GM23338 (cell line): Measurements from ENCODE around the gene IQGAP2.

ENCODE experiments used
- EZH2 ChIP-seq: fragments of 200-600 bp; sonication (generic); IDR thresholded peaks from one replicate; pipeline ENCODE4 v1.8.0; 2017; ENCODE audit warnings: antibody characterized with exemption, mild to moderate bottlenecking, low read depth; ENCODE audit not compliant: unreplicated experiment
- POLR2AphosphoS5 ChIP-seq: IDR thresholded peaks from 2 replicates; pipeline ENCODE4 v1.6.1; 2016; ENCODE audit warnings: antibody characterized with exemption, low read depth
- TF ChIP-seq, protein P1 (sequence below), 2 experiments: fragments of 200-600 bp in 1 of 2; sonication (generic) in 1 of 2; conservative IDR thresholded peaks; 2 replicates each; pipeline versions ENCODE4 v1.5.1 to v1.6.1; 2016 to 2017; ENCODE audit warnings: antibody characterized with exemption in 2 of 2, low read depth in 2 of 2, mild to moderate bottlenecking in 2 of 2, moderate library complexity in 1 of 2
- TF ChIP-seq, protein P2 (sequence below): IDR thresholded peaks from one replicate; pipeline ENCODE4 v1.6.1; 2018; ENCODE audit warnings: antibody characterized with exemption; ENCODE audit not compliant: unreplicated experiment

DNA sequence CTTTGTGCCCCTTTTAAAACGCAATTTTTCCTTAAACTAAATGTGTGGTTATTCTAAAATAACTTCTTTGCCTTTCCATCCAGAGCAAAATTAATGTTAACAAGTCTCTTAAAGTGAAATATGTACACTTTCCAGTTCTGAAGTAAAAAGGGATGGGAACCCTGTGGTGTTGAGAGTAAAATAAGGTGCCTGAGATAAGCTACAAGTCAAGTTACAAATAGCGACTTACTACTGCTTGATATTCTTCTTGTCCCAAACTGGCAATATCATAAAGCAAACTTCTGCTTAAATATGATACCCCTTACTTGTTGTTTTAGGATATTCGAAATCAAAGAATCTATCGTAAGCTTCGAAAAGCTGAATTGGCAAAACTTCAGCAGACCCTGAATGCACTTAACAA lies 294.6 kb downstream of the IQGAP2 start:
- TF ChIP-seq, protein P1, sequence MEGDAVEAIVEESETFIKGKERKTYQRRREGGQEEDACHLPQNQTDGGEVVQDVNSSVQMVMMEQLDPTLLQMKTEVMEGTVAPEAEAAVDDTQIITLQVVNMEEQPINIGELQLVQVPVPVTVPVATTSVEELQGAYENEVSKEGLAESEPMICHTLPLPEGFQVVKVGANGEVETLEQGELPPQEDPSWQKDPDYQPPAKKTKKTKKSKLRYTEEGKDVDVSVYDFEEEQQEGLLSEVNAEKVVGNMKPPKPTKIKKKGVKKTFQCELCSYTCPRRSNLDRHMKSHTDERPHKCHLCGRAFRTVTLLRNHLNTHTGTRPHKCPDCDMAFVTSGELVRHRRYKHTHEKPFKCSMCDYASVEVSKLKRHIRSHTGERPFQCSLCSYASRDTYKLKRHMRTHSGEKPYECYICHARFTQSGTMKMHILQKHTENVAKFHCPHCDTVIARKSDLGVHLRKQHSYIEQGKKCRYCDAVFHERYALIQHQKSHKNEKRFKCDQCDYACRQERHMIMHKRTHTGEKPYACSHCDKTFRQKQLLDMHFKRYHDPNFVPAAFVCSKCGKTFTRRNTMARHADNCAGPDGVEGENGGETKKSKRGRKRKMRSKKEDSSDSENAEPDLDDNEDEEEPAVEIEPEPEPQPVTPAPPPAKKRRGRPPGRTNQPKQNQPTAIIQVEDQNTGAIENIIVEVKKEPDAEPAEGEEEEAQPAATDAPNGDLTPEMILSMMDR (conservative IDR thresholded peaks at IDR 0.05; ENCODE audit: low read depth in 2 of 2): no peak
- TF ChIP-seq POLR2AphosphoS5 (no peak), EZH2 (no peak)
- TF ChIP-seq, protein P2, sequence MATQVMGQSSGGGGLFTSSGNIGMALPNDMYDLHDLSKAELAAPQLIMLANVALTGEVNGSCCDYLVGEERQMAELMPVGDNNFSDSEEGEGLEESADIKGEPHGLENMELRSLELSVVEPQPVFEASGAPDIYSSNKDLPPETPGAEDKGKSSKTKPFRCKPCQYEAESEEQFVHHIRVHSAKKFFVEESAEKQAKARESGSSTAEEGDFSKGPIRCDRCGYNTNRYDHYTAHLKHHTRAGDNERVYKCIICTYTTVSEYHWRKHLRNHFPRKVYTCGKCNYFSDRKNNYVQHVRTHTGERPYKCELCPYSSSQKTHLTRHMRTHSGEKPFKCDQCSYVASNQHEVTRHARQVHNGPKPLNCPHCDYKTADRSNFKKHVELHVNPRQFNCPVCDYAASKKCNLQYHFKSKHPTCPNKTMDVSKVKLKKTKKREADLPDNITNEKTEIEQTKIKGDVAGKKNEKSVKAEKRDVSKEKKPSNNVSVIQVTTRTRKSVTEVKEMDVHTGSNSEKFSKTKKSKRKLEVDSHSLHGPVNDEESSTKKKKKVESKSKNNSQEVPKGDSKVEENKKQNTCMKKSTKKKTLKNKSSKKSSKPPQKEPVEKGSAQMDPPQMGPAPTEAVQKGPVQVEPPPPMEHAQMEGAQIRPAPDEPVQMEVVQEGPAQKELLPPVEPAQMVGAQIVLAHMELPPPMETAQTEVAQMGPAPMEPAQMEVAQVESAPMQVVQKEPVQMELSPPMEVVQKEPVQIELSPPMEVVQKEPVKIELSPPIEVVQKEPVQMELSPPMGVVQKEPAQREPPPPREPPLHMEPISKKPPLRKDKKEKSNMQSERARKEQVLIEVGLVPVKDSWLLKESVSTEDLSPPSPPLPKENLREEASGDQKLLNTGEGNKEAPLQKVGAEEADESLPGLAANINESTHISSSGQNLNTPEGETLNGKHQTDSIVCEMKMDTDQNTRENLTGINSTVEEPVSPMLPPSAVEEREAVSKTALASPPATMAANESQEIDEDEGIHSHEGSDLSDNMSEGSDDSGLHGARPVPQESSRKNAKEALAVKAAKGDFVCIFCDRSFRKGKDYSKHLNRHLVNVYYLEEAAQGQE: no peak
